ENCODE data around the gene EPHX1. TPM values are rescaled to one million over a fixed set of nuclear protein-coding genes. Genes with fewer than 3 reads are reported as not detected.

The EPHX1 gene
- total and polyA plus RNA-seq, 10 of the 15 experiments (the other 5 are each of a cell fraction or from before 2014, with no cell fraction given), result 0.33 to 2.9 (median 0.78) TPM; not detected in 2

- ChIA-PET POLR2A (interaction anchor here (1.4 kb wide), 1 partner anchor 36 kb away, joined by 5 read pairs; the partner anchor contains the start of gene TMEM63A), SMC1A (ENCODE audit: uncharacterized antibody, unreplicated experiment) (no interaction called here), RAD21 (ENCODE audit: unreplicated experiment) (interaction anchor here (0.8 kb wide), 1 partner anchor 69 kb away, joined by 3 read pairs; the partner anchor contains the start of gene SRP9), CTCF (interaction anchor here (0.8 to 1.7 kb wide), 4 partner anchors 69 to 372 kb away, joined by 3 to 10 read pairs (median 3); partner anchors contain the start of gene SRP9)
- peaks cover 2 to 3% of the 10 kb centered on the region in 2 experiments; a peak in 2 of 4 replicates for H3K36me3 ChIP-seq (ENCODE audit: control insufficient read depth in 2 of 2, insufficient read depth in 2 of 2, low read length in 1 of 2)
- no peaks in the 10 kb centered on the region for H3K27me3 ChIP-seq (replicated peaks in 1 of 2; ENCODE audit: control insufficient read depth in 2 of 2, insufficient read depth in 2 of 2, low read length in 1 of 2)
- H3K79me2 ChIP-seq (ENCODE audit: control insufficient read depth, insufficient read depth, low read length), result no peaks in the 10 kb centered on the region
- TF ChIP-seq GABPA (IDR thresholded peaks at IDR 0.05; ENCODE audit: low read depth) (no peak), CEBPB (IDR thresholded peaks at IDR 0.05; ENCODE audit: borderline replicate concordance in 1 of 2, low read depth in 2 of 2, low read length in 2 of 2) (no peak), NFYA (IDR thresholded peaks at IDR 0.05; ENCODE audit: borderline replicate concordance, low read depth, low read length) (no peak), ZNF384 (IDR thresholded peaks at IDR 0.05; ENCODE audit: borderline replicate concordance, low read depth, low read length) (no peak), EP300 (IDR thresholded peaks at IDR 0.05; ENCODE audit: borderline replicate concordance in 1 of 2, control insufficient read depth in 1 of 2, low read depth in 2 of 2, low read length in 2 of 2) (no peak), EGR1 (IDR thresholded peaks at IDR 0.05; ENCODE audit: borderline replicate concordance in 1 of 2, low read depth in 2 of 2, low read length in 2 of 2) (no peak), MTA2 (IDR thresholded peaks at IDR 0.05; ENCODE audit: low read depth) (no peak), RCOR1 (conservative IDR thresholded peaks at IDR 0.05; ENCODE audit: low read depth, low read length) (no peak), CHD2 (IDR thresholded peaks at IDR 0.05; ENCODE audit: borderline replicate concordance, low read depth, low read length) (no peak), ELK1 (IDR thresholded peaks at IDR 0.05; ENCODE audit: low read depth, low read length) (no peak), SUZ12 (IDR thresholded peaks at IDR 0.05; ENCODE audit: unreplicated experiment) (no peak)
- in situ Hi-C loops (cut with MboI), result no loop called here
- no peaks in the 10 kb centered on the region for H4K20me1 ChIP-seq (ENCODE audit: control insufficient read depth, insufficient read depth)
- H3K9me3 ChIP-seq (replicated peaks; ENCODE audit: control insufficient read depth, insufficient read depth, low read length), result no peaks in the 10 kb centered on the region
- ATAC-seq (no peak), DNase-seq (ENCODE audit: low read depth, low spot score) (no peak), FAIRE-seq (no peak)
- no peak overlapping the region for H3K4me2 ChIP-seq (ENCODE audit: control insufficient read depth, insufficient read depth)
- intact Hi-C loops (cut with micrococcal nuclease; ENCODE audit: unreplicated experiment), result loop anchor here (10.0 kb wide), 2 partner anchors 292 to 372 kb away; no protein-coding TSS in a partner anchor
- H3K4me3 ChIP-seq, result no peak overlapping the region
- no TSS peak for BruUV-seq (replicated peaks)
- no peak overlapping the region for H2AFZ ChIP-seq (ENCODE audit: control insufficient read depth, low read depth, low read length)
- H3K27ac ChIP-seq (ENCODE audit: control insufficient read depth, insufficient read depth), result no peak overlapping the region
- no peak overlapping the region for H3K9ac ChIP-seq (ENCODE audit: control insufficient read depth, insufficient read depth, low read length)
- WGBS (ENCODE audit: insufficient coverage, insufficient replicate concordance, low lambda C conversion rate, missing lambda C conversion rate), result 96% methylated on average over 20 of the region's 20 CpGs
- peaks cover 40% of the 10 kb centered on the region for H3K4me1 ChIP-seq (ENCODE audit: control insufficient read depth, insufficient read depth, low read length)
Observed at GRCh38 chr1:225846331-225847310, 36.7 kb downstream of the EPHX1 start.
